ENCODE measurements around the gene KRTAP10-4.

Gene KRTAP10-4

GRCh38 chr21:44537930-44538911 is 35.3 kb upstream of the KRTAP10-4 start:
- Histone ChIP-seq H3K27ac (ENCODE audit: low read length) (no peak overlapping the region), H3K9me3 (ENCODE audit: control insufficient read depth in 2 of 2, low read length in 2 of 2) (peaks cover 0 to 5% of the 10 kb centered on the region in 2 donors), H3K9ac (ENCODE audit: low read length in 2 of 2) (no peak overlapping the region), H3K36me3 (ENCODE audit: control insufficient read depth in 2 of 2, insufficient read depth in 2 of 2, low read length in 2 of 2) (no peaks in the 10 kb centered on the region), H3K4me3 (ENCODE audit: low read length in 2 of 2) (no peak overlapping the region), H3K4me1 (ENCODE audit: control insufficient read depth, insufficient read depth, low read length) (no peaks in the 10 kb centered on the region), H3K27me3 (ENCODE audit: control insufficient read depth in 1 of 2, insufficient read depth in 2 of 2, low read length in 2 of 2) (peaks cover 0 to 2% of the 10 kb centered on the region in 2 donors)

GRCh38 chr21:44539046-44539445 is 34.5 kb upstream of the KRTAP10-4 start:
- Histone ChIP-seq H3K27me3 (ENCODE audit: control insufficient read depth in 1 of 2, insufficient read depth in 2 of 2, low read length in 2 of 2) (peaks cover 0 to 2% of the 10 kb centered on the region in 2 donors), H3K4me3 (ENCODE audit: low read length in 2 of 2) (no peak overlapping the region), H3K36me3 (ENCODE audit: control insufficient read depth in 2 of 2, insufficient read depth in 2 of 2, low read length in 2 of 2) (no peaks in the 10 kb centered on the region), H3K4me1 (ENCODE audit: control insufficient read depth, insufficient read depth, low read length) (no peaks in the 10 kb centered on the region), H3K27ac (ENCODE audit: low read length) (no peak overlapping the region), H3K9me3 (ENCODE audit: control insufficient read depth in 2 of 2, low read length in 2 of 2) (peaks cover 0 to 9% of the 10 kb centered on the region in 2 donors), H3K9ac (ENCODE audit: low read length in 2 of 2) (no peak overlapping the region)

DNA sequence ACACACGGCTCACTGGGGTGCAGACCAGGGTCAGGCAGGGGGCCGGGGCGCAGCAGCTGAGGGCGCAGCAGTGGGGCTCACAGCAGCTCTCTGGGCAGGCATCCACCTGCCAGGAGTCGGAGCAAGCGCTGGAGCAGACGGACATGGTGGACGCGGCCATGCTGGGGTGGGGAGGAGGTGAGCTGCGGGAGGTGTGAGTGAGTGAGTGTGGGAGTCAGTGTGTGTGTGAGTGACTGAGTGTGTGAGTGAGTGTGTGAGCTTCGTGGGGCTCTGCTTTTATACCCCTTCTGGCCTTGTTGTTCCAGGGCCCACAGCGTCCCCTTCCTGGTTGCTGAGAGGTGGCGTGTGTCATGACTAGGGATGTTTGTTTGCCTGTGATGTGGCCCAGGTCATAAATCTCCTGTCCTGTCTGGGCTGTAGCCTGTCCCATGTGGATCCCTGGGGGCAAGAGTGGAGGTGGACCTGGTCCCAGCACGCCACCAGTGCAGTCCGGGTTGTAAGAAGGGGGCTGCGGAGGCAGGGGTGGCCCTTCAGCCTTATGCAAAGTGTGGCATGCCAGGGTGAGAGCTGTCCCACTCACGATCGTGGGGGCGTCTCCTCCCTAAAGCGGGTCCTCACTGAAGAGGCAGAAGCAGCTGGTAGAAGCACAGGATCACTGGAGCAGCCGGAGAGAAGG is 33.4 kb upstream of the KRTAP10-4 start, which contains the start of gene KRTAP10-1:
TSS of gene KRTAP10-1 (minus strand) at position 205 of the 676 bp plus-strand sequence. CDS start at position 160, 45 bp downstream.
- no peak within 1 kb of the TSS for H3K9ac ChIP-seq (ENCODE audit: low read length in 2 of 2)
- peaks cover 0 to 9% of the 10 kb centered on the region in 2 donors for H3K9me3 ChIP-seq (ENCODE audit: control insufficient read depth in 2 of 2, low read length in 2 of 2)
- peaks cover 0 to 2% of the 10 kb centered on the region in 2 donors for H3K27me3 ChIP-seq (ENCODE audit: control insufficient read depth in 1 of 2, insufficient read depth in 2 of 2, low read length in 2 of 2)
- H3K27ac ChIP-seq (ENCODE audit: low read length), result no peak within 1 kb of the TSS
- no peaks in the 10 kb centered on the region for H3K4me1 ChIP-seq (ENCODE audit: control insufficient read depth, insufficient read depth, low read length)
- no peak within 1 kb of the TSS for H3K4me3 ChIP-seq (ENCODE audit: low read length in 2 of 2)
- no peaks in the 10 kb centered on the region for H3K36me3 ChIP-seq (ENCODE audit: control insufficient read depth in 2 of 2, insufficient read depth in 2 of 2, low read length in 2 of 2)

DNA sequence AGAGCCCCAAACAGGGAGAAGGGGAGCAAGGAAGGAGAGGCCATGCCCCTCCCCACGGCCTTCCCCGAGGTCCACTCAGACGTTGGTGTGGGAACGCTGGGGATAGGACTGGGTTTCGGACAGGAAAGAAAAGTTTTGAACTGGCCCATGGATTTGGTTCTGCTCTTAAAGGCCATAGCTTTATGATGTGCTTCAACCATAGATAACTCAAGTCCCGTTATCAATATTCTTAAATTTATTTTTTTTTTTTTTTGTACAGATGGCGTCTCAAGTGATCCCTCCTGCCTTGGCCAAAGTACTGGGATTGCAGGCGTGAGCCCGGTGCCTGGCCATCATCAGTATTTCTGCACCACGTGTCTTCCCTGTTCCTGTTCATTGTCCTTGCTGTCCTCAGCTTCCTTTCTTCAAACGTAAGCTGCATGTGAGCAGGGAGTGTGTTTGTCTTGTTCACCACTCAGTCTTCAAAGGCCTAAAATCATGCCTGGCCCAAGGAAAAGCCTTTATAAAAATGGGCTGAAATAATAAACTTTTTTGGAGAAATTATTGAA is 32.7 kb upstream of the KRTAP10-4 start:
- Histone ChIP-seq H3K4me3 (ENCODE audit: low read length in 2 of 2) (no peak overlapping the region), H3K36me3 (ENCODE audit: control insufficient read depth in 2 of 2, insufficient read depth in 2 of 2, low read length in 2 of 2) (no peaks in the 10 kb centered on the region), H3K27ac (ENCODE audit: low read length) (no peak overlapping the region), H3K9me3 (ENCODE audit: control insufficient read depth in 2 of 2, low read length in 2 of 2) (peaks cover 0 to 9% of the 10 kb centered on the region in 2 donors), H3K4me1 (ENCODE audit: control insufficient read depth, insufficient read depth, low read length) (no peaks in the 10 kb centered on the region), H3K9ac (ENCODE audit: low read length in 2 of 2) (no peak overlapping the region), H3K27me3 (ENCODE audit: control insufficient read depth in 1 of 2, insufficient read depth in 2 of 2, low read length in 2 of 2) (peaks cover 0 to 2% of the 10 kb centered on the region in 2 donors)

DNA sequence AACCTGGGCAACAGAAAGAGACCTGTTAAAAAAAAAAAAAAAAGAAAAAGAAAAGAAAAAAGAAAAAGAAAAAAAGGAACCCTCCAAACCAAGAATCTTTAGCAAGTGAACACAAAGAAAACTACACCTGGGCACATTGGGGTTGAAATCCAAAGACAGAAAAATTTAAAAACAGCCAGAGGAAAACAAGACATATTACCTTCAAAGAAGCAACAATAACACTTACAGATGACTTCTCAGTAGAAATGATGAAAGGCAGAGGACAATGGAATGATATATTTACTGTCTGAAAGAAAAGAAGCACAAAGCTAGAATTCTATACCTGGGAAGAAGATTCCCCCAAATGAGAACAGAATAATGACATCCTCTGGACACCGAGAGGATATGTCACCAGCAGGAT is 30.8 kb upstream of the KRTAP10-4 start:
- peaks cover 0 to 9% of the 10 kb centered on the region in 2 donors for H3K9me3 ChIP-seq (ENCODE audit: control insufficient read depth in 2 of 2, low read length in 2 of 2)
- peaks cover 0 to 2% of the 10 kb centered on the region in 2 donors for H3K27me3 ChIP-seq (ENCODE audit: control insufficient read depth in 1 of 2, insufficient read depth in 2 of 2, low read length in 2 of 2)
- no peaks in the 10 kb centered on the region for H3K4me1 ChIP-seq (ENCODE audit: control insufficient read depth, insufficient read depth, low read length)
- no peak overlapping the region for H3K9ac ChIP-seq (ENCODE audit: low read length in 2 of 2)
- no peak overlapping the region for H3K27ac ChIP-seq (ENCODE audit: low read length)
- H3K4me3 ChIP-seq (ENCODE audit: low read length in 2 of 2), result no peak overlapping the region
- H3K36me3 ChIP-seq (ENCODE audit: control insufficient read depth in 2 of 2, insufficient read depth in 2 of 2, low read length in 2 of 2), result no peaks in the 10 kb centered on the region

- H3K27ac ChIP-seq (ENCODE audit: low read length), result no peak overlapping the region
- no peaks in the 10 kb centered on the region for H3K27me3 ChIP-seq (ENCODE audit: control insufficient read depth in 1 of 2, insufficient read depth in 2 of 2, low read length in 2 of 2)
- H3K4me3 ChIP-seq (ENCODE audit: low read length in 2 of 2), result no peak overlapping the region
- H3K9me3 ChIP-seq (ENCODE audit: control insufficient read depth in 2 of 2, low read length in 2 of 2), result peaks cover 0 to 9% of the 10 kb centered on the region in 2 donors
- no peaks in the 10 kb centered on the region for H3K36me3 ChIP-seq (ENCODE audit: control insufficient read depth in 2 of 2, insufficient read depth in 2 of 2, low read length in 2 of 2)
- no peak overlapping the region for H3K9ac ChIP-seq (ENCODE audit: low read length in 2 of 2)
- no peaks in the 10 kb centered on the region for H3K4me1 ChIP-seq (ENCODE audit: control insufficient read depth, insufficient read depth, low read length)
Observed at GRCh38 chr21:44544566-44544965, 29.0 kb upstream of the KRTAP10-4 start.

DNA sequence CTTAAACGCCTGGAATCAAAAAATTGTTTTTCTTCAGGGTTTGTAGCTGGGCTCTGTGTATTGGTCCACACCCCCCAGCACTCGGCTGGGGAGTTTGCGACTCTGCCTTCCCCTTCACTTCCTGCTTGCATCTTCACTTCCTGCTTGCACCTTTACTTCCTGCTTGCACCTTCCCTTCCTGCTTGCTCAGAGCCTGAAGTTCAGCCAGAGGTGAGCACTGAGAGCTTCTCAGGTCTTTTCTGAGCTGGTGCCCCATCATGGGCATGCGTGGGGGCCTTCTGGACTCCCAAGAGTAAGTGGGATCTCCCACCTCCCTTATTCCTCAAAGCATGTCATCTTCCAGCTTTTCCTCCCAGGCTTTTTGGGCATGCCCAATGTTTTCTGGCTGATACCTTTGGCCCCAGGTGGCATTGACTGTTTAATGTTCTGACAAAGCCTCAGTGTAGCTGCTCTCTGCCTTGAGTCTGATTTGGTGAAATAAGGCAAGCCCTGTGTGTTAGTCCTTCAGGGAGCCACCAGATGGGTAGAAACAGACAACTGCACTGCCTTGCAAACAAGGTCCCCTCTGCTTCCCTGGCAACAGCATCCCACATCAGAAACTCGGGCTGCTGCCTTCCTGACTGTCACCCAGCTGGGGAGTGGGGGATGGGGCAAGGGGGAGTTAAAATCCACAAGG is 25.7 kb upstream of the KRTAP10-4 start:
- peaks cover 0 to 7% of the 10 kb centered on the region in 2 donors for H3K9me3 ChIP-seq (ENCODE audit: control insufficient read depth in 2 of 2, low read length in 2 of 2)
- no peak overlapping the region for H3K4me3 ChIP-seq (ENCODE audit: low read length in 2 of 2)
- H3K4me1 ChIP-seq (ENCODE audit: control insufficient read depth, insufficient read depth, low read length), result no peaks in the 10 kb centered on the region
- H3K36me3 ChIP-seq (ENCODE audit: control insufficient read depth in 2 of 2, insufficient read depth in 2 of 2, low read length in 2 of 2), result no peaks in the 10 kb centered on the region
- H3K27ac ChIP-seq (ENCODE audit: low read length), result no peak overlapping the region
- H3K9ac ChIP-seq (ENCODE audit: low read length in 2 of 2), result no peak overlapping the region
- H3K27me3 ChIP-seq (ENCODE audit: control insufficient read depth in 1 of 2, insufficient read depth in 2 of 2, low read length in 2 of 2), result no peaks in the 10 kb centered on the region

DNA sequence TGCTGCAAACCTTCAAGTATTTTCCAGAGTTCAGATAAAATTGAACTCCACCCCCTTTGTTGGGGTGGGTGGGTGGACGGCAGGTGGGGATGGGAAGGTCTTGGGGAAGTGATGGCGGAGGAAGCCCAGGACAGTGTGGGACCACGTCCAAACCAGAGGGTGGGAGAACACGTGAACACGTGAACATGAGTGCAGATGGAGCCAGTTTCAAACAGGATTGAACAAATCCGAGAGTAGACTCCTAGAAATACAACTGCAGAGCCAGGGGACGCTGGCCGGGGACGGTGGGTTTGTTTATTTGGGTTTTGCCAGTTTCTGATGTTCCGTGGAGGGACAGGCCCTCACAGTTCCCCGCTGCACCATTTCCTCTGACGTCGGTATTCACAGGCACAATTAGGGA is 25.1 kb upstream of the KRTAP10-4 start:
- H3K9me3 ChIP-seq (ENCODE audit: control insufficient read depth in 2 of 2, low read length in 2 of 2), result peaks cover 0 to 2% of the 10 kb centered on the region in 2 donors
- no peak overlapping the region for H3K27ac ChIP-seq (ENCODE audit: low read length)
- H3K27me3 ChIP-seq (ENCODE audit: control insufficient read depth in 1 of 2, insufficient read depth in 2 of 2, low read length in 2 of 2), result no peaks in the 10 kb centered on the region

DNA sequence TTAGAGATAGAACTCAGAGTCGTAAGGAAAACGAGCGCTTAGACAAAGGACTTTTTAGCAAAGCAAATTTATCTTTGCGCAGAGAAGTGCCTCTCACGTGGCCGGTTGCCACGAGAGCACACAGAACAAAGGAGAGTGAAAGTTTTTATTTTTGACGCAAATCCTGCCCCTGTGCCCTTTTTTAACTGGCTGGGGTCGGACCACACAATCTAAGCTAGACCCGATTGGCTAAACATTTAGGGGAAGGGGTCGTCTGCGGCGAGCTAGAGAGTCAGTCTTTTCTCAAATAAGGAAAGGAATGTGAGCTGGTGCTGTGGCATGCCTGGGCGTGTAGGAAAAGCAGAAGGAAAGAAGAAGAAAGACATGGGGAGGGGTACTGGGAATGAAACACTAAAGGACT is 24.6 kb upstream of the KRTAP10-4 start:
- peaks cover 1 to 2% of the 10 kb centered on the region in 2 donors for H3K9me3 ChIP-seq (ENCODE audit: control insufficient read depth in 2 of 2, low read length in 2 of 2)
- no peaks in the 10 kb centered on the region for H3K36me3 ChIP-seq (ENCODE audit: control insufficient read depth in 2 of 2, insufficient read depth in 2 of 2, low read length in 2 of 2)
- no peaks in the 10 kb centered on the region for H3K27me3 ChIP-seq (ENCODE audit: control insufficient read depth in 1 of 2, insufficient read depth in 2 of 2, low read length in 2 of 2)
- no peak overlapping the region for H3K9ac ChIP-seq (ENCODE audit: low read length in 2 of 2)
- no peak overlapping the region for H3K27ac ChIP-seq (ENCODE audit: low read length)
- peak overlapping the region; percentile 29 to 43 for H3K4me3 ChIP-seq (ENCODE audit: low read length in 2 of 2)
- H3K4me1 ChIP-seq (ENCODE audit: control insufficient read depth, insufficient read depth, low read length), result no peaks in the 10 kb centered on the region

More for the DNA sequence above, 25.1 kb upstream of the KRTAP10-4 start:
- Histone ChIP-seq H3K4me3 (ENCODE audit: low read length in 2 of 2) (peak overlapping the region; percentile 29 to 43), H3K4me1 (ENCODE audit: control insufficient read depth, insufficient read depth, low read length) (no peaks in the 10 kb centered on the region), H3K9ac (ENCODE audit: low read length in 2 of 2) (no peak overlapping the region), H3K36me3 (ENCODE audit: control insufficient read depth in 2 of 2, insufficient read depth in 2 of 2, low read length in 2 of 2) (no peaks in the 10 kb centered on the region)

DNA sequence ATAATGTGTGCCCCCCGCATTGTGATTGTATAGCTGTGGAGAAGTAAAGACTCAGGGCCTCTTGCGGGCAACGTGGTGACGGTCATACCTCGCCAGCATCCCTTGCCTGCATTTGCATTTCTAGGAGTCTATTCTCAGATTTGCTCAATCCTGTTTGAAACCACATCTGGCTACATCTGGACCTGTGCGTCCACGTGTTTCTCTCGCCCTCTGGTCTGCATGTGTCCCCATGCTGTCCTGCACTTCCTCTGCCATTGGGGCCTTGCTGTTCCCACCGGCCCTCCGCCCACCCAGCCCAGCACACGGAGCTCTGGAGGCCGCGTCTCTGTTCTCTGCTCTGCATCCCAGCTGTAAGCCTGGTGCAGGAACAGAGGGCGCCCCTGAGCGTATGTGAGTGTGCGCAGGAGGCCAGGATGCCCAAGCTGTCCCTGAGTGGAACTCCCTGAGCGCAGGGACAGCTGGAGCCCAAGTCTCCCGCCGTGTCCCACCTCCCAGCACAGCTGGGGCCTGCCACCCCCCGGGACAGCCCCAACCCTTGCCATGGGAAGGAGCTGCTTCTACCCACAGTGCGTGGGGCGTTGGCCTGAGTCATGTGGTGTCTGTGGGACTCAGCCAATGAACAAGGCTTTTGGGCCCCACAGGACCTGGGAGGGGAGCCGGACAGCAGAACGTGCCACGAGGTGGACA is 23.9 kb upstream of the KRTAP10-4 start:
- peaks cover 6 to 8% of the 10 kb centered on the region in 2 donors for H3K9me3 ChIP-seq (ENCODE audit: control insufficient read depth in 2 of 2, low read length in 2 of 2)
- no peaks in the 10 kb centered on the region for H3K4me1 ChIP-seq (ENCODE audit: control insufficient read depth, insufficient read depth, low read length)
- no peaks in the 10 kb centered on the region for H3K36me3 ChIP-seq (ENCODE audit: control insufficient read depth in 2 of 2, insufficient read depth in 2 of 2, low read length in 2 of 2)
- H3K9ac ChIP-seq (ENCODE audit: low read length in 2 of 2), result no peak overlapping the region
- H3K4me3 ChIP-seq (ENCODE audit: low read length in 2 of 2), result no peak overlapping the region
- H3K27ac ChIP-seq (ENCODE audit: low read length), result no peak overlapping the region
- H3K27me3 ChIP-seq (ENCODE audit: control insufficient read depth in 1 of 2, insufficient read depth in 2 of 2, low read length in 2 of 2), result no peaks in the 10 kb centered on the region
